Activated CD4-positive, alpha-beta T cell treated with anti-CD3 and anti-CD28 coated beads for 1 hour (primary cell): ENCODE measurements around the gene ROCK1.
"Not testable (repeated sequence)": the region's sequence is repeated elsewhere in the genome, so short reads cannot be mapped to it uniquely, and the experiment has no call there.

ENCODE experiments used
- DNase-seq: peaks from one replicate; pipeline ENCODE4 v3.0.0-alpha.2; 2020

ROCK1 gene

GRCh38 chr18:21111346-21112139 is at the start of gene ROCK1:
Gene ROCK1 (minus strand): TSS chr18:21111813. CDS start chr18:21110910, 903 bp downstream.
- peak; percentile 99 for DNase-seq

GRCh38 chr18:21155443-21155842 is 43.8 kb upstream of the ROCK1 start:
- DNase-seq, result no peak

- DNase-seq, result no peak
Observed at GRCh38 chr18:21146016-21146415, 34.4 kb upstream of the ROCK1 start.

GRCh38 chr18:21145371-21145770 is 33.8 kb upstream of the ROCK1 start:
- DNase-seq, result no peak

DNA sequence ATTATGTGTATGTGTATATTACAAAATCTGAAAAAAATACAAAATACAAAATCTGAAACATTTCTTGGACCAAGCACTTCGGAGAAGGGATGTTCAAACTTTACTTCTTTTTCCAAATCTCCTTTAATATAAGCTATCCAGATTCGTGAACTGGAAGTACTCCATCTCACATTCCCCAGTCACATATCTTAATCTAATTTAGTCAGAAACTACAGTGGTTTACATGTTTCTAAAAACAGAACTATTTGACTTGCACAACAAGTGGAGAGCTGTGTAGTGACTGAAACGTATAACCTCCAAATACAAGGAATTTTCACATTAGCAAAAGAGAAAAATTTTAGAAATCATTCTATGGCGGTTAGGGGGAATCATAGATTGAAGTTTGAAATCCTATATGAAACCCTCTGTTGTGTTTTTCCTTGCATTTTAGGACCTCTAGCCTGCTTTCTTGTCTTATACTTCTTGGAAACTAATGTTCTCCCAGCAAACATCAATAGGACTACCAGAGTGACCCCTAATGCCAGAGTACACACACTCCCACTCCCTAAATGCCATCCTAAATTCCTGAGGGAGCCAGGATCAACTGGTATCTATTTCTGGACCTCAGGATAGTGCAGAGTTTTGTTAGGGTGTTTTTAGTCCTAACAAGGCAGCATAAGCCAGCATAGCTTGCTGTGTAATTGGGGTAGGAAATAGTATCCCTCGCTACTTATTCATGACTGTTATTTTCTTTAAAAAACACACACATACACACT is 30.2 kb upstream of the ROCK1 start:
- no peak for DNase-seq

DNA sequence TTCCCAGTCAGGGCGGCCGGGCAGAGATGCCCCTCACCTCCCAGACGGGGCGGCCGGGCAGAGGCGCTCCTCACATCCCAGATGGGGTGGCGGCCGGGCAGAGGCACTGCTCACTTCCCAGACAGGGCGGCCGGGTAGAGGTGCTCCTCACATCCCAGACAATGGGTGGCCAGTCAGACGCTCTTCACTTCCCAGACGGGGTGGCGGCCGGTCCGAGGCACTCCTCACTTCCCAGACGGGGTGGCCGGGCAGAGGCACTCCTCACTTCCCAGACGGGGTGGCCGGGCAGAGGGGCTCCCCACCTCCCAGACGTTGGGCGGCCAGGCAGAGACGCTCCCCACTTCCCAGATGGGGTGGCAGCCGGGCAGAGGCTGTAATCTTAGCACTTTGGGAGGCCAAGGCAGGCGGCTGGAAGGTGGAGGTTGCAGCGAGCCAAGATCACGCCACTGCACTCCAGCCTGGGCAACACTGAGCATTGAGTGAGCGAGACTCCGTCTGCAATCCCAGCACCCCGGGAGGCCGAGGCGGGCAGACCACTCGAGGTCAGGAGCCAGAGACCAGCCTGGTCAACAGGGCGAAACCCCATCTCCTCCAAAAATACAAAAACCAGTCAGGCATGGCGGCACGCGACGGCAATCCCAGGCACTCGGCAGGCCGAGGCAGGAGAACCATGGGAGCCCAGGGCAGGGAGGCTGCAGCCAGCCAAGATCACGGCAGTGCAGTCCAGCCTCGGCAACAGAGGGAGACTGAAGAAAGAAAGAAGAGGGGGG is 26.3 kb upstream of the ROCK1 start:
- DNase-seq, result not testable (repeated sequence)

DNA sequence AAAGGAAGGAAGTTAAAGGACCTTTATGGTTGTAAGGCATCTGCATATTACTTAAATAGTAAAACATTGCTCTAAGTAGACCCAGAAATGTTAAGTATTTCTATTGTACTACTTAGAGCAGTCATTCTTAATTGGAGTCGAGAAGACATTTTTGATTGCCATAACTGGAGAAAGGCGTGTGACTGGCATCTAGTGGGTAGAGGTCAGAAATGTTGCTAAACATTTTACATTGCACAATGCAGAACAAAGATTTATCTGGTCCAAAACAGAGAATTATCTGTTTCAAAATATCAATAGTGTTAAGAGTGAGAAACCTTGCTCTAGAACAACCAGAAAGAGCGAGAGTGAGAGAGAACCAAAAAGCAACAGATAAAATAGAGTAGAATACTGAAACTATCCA is 23.3 kb upstream of the ROCK1 start:
- DNase-seq, result no peak

DNA sequence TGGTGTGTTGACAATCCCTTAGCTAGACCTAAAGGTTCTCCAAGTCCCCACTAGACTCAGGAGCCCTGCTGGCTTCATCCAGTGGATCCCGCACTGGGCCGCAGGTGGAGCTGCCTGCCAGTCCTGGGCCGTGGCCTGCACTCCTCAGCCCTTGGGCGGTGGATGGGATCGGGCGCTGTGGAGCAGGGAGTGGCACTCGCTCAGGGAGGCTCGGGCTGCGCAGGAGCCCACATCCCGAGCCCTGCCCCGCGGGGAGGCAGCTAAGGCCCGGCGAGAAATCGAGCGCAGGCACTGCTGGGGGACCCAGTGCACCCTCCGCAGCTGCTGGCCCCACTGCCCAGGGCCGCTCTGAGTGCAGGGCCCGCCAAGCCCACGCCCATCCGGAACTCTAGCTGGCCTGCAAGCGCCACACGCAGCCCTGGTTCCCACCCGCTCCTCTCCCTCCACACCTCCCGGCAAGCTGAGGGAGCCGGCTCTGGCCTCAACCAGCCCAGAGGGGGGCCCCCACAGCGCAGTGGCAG is 20.8 kb upstream of the ROCK1 start:
- no peak for DNase-seq

GRCh38 chr18:21131698-21132227 is 20.1 kb upstream of the ROCK1 start:
- no peak for DNase-seq

DNA sequence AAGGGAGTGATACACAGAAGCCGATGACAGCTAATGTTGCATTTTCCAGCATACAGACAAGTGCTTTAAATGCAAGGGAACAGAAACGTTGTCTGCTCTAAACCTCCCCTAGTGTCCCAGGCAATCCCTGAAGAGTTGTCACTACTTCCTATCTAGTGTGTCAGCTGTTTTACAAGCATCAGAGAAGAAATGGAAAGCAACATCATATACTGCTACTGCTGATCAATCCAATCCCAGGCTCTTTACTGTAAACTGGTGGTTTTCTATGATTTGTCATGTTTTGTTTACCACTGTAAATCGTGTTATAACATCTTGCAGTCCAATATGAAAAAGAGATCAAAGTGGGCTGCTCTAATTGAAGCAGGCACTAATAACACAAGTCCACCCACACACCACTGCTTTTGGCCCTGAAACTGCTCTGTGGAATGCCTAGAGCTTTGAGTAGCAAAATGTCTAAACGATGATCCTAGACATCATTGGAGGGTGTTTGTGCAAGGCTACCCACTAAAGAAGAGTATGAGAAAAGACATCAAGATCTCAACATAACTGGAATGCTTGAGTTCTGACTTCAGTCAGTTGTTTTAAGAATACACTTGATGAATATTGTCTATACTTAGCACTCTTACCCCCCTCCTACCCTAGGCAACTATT is 18.1 kb upstream of the ROCK1 start:
- no peak for DNase-seq

- no peak for DNase-seq
Observed at GRCh38 chr18:21123290-21123926, 11.8 kb upstream of the ROCK1 start.

DNA sequence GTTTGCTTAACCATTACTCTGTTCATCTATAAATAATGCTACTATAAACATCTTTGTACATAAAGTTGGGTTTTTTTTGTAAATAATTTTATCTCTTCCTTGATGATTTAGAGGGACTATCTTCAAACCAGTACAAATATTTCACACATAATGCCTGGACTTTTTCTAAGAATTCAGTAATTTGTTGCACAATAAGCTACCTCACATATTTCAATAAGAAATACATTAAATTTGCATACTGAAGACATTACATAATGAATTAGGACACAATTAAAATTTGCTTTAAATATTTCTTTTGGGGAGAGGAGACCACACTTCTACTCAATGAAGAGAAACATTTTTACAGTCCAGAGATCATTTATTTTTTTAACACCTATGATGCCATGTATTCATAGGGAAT is 7.2 kb upstream of the ROCK1 start:
- DNase-seq, result no peak

DNA sequence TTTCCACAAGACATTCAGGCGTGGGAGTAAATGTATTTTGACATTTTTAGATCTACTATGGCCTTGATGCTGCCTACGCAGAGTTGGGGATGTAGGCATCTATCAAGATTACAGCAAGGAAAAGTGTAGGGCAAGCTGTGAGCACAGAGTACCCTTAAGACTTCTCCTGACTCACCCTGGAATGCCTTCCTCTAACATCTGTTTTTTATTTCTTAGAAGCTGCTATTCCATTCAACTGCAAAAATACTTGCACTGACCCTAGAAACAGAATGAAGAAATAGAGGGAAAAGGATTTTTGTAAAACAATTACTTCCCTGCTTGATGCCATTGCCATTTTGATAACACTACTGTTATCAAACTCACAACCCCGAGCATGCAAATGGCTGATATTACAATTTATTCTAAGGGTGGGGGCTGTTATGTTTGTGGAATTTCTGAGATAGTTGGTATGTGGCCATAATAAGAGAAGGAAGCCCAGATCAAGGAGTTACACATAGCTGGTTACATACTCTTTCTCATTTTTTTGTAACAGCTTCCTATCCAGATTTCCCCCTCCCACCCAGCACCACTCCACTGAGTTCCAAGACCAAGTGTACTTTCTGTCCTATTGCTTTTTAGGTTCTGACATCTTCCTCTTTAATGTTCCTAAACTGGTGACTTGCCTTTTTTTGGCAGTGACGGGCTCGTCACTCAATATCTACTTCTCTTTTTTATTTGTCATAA is 6.0 kb upstream of the ROCK1 start:
- no peak for DNase-seq

DNA sequence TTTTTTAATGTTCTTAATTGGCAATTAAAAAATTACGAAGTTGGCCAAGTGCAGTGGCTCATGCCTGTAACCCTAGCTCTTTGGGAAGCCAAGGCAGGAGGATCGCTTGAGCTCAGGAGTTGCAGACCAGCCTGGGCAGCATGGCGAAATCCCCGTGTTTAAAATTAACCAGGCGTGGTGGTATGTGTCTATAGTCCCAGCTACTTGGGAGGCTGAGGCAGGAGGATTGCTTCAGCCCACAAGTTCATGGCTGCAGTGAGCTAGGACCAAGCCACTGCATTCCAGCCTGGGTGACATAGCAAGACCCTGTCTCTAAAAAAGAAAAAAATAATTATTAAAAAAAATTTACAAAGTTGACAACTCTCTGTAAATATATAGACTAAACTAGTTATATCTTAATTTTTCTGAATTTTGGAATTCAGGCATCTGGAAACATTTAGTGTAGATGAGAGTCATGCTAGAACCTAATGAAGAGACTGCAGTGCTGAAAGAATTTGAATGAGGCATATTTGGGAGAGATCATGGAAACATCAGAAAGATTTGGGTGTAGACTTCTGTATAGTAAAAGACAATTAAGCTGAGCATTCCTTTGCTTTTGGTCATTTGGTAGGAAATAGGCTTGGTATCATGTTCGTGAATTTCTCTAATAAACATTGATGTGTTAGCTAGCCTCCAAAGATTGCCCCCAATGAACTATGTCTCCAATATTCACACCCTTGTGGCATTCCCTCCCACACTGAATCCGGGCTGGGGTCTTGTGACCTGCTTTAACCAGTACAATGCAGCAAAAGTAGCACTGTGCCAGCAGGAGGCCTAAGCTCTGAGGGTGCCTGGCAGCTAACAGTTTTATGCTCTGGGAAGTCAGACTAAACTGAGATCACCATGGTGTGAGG is 4.2 kb upstream of the ROCK1 start:
- DNase-seq, result no peak

GRCh38 chr18:21112543-21113105 is 1.0 kb upstream of the ROCK1 start:
- DNase-seq, result no peak

DNA sequence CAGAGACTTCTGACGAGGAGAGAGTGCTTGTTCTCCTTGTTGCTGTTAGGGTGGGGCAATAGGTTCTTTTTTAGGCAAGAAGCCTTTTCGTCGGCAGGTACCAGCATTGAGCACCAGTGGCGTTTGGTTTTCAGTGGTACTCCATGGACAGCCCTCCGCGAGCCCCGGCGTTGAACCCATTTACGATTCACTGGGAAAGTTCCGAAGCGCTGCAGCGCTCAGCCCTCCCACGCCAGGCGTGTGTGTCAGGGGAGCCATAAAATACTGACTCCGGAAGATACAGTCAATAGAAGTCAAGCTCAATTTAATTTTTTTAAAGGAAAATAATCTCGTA is 494 bp upstream of the ROCK1 start:
- no peak for DNase-seq

- peak; percentile 56 for DNase-seq
Observed at GRCh38 chr18:21110713-21111345, 784 bp downstream of the ROCK1 start.

DNA sequence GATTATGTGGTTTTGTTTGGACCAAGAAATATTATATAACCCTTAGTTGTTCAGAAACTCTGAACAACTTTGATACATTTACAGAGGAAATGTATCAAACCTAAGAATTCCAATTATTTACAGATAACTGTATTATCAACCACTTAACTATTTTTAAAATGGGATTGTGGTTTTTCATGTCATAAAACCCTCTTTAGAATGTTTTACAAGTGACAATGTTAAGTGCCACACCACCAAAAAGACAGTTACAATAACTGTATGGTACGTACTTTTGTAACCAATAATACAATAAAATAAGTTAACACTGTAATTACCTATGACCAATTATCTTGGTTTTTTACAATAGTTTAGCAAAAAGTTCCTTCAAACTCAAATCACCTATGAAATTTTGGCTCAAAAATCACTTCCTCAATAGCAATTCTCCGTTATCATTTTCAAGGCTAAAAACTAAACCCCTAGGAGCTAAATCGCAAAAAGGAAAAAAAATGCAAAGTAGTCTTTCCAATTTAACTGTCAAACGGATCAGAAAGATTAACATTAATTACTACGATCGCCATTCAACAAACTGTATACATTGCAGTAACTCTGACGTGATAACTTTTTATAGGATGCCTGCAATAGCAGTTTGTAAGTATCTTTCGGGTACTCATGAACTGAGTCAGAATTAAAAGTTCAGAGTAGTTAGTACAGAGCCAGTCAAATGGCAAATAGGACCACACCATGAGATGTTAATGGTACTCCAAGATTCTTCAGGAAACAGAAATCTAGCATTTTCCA is 1.5 kb downstream of the ROCK1 start:
- DNase-seq, result no peak

- DNase-seq, result no peak
Observed at GRCh38 chr18:21105936-21106335, 5.7 kb downstream of the ROCK1 start.
